NT2/D1 (cell line): ENCODE data around the gene AMBRA1.

Experiments
- SUZ12 ChIP-seq: IDR thresholded peaks from 2 replicates; pipeline ENCODE4 v1.6.1; 2011; ENCODE audit not compliant: insufficient read length, insufficient read depth; ENCODE audit errors: extremely low read depth
- YY1 ChIP-seq: IDR thresholded peaks from 2 replicates; pipeline ENCODE4 v1.6.1; 2011; ENCODE audit not compliant: insufficient read length, insufficient read depth
- ZNF274 ChIP-seq: IDR thresholded peaks from 2 replicates; pipeline ENCODE4 v1.6.1; 2011; ENCODE audit warnings: mild to moderate bottlenecking, low read depth, low read length

- no peak for TF ChIP-seq SUZ12
- TF ChIP-seq ZNF274: no peak
- no peak for TF ChIP-seq YY1
Measured at GRCh38 chr11:46640036-46640788, 46.4 kb upstream of the AMBRA1 start.
